GM12864 (cell line): ENCODE results near the gene PPP3CA.

ENCODE experiments used
- DNase-seq: peaks from one replicate; pipeline ENCODE4 v3.0.0-alpha.2; 2011; ENCODE audit warnings: low read depth
- H3K4me3 ChIP-seq: 2 replicates; pipeline ENCODE4 v1.5.1; 2011; ENCODE audit warnings: mild to moderate bottlenecking, low read depth, low read length, control low read depth
- CTCF ChIP-seq: IDR thresholded peaks from 2 replicates; pipeline ENCODE4 v1.5.1; 2011; ENCODE audit warnings: low read depth, mild to moderate bottlenecking, moderate library complexity, low read length, control low read depth, inconsistent platforms; ENCODE audit errors: missing control alignments

Gene PPP3CA

DNA sequence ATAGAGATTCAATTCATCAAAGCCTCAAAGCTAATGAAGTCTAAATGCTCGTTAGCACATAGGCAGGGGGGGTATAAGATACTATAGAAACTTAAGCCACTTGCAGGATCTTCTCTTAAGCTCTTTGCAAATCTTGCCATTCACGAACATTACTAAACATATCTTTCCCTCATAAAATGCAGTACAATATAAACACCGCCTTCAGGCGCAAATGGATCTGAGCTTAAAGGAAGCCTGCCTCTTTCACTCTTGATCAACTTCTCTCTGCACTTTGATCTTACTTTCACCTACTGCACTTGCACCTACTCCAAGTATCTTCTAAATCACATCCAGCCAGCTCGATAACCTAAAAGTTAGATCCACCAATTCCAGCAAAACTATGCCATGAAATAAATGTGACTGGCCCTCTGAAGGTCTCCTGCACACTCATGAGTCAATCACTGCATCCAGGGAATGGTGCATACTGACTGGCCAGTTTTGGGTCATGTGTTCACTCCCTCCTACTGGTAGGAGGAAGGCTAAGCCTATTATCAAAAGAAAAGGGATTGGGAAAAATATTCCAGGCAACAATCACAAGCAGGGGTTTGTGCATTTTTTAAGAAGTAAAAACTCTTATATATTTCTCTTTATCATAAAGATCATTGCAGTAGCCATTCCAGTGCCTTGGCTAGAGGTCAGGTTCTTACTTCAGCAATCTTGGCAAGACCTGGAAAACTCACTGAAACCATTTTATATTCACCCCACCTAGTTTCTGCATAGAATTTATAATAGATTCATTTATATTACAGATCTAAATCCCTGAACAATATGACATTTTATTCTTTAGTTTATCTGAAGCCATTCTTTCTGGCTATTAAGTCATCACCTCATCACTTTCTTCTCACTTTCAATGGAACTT is 222.0 kb downstream of the PPP3CA start:
- no peak for TF ChIP-seq CTCF
- H3K4me3 ChIP-seq: no peak overlapping the region
- no peak for DNase-seq

DNA sequence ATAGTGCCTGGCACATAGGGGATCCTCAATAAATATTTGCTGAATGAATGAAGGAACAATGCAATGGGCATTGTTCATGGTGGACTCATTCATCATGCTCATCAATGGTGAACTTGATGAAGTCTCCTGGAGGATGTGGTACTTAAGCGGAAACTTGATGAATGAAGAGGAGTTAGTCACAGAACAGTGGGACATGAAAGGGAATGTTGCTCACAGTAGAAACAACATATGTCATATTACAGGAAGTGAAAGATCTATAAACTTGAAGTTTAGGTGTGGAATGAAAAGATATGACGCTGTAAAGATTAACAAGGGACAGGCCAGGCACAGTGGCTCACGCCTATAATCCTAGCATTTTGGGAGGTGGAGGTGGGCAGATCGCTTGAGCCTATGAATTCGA is 224.1 kb downstream of the PPP3CA start:
- TF ChIP-seq CTCF: no peak
- H3K4me3 ChIP-seq: no peak overlapping the region
- no peak for DNase-seq

- no peak overlapping the region for H3K4me3 ChIP-seq
- no peak for TF ChIP-seq CTCF
- no peak for DNase-seq
Observed at GRCh38 chr4:101122019-101122418, 225.3 kb downstream of the PPP3CA start.

DNA sequence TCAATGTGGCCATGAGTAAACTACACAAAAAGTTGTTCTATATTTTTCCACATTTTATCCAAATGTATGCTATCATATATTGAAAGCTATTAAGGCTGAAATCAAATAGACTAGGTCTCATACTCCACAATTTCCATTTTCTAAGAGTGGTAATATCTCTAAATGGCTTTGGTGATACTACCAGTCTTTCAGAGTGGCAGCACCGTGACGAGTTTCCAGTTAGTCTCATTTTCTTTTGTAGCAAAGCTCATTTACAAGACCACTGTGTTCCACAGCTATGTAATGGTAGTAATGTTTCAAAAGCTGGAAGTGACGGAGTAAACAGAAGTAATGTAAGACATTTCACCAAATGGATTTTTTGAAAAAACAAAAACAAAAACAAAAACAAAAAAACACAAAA is 228.2 kb downstream of the PPP3CA start:
- no peak for TF ChIP-seq CTCF
- H3K4me3 ChIP-seq: no peak overlapping the region
- no peak for DNase-seq

DNA sequence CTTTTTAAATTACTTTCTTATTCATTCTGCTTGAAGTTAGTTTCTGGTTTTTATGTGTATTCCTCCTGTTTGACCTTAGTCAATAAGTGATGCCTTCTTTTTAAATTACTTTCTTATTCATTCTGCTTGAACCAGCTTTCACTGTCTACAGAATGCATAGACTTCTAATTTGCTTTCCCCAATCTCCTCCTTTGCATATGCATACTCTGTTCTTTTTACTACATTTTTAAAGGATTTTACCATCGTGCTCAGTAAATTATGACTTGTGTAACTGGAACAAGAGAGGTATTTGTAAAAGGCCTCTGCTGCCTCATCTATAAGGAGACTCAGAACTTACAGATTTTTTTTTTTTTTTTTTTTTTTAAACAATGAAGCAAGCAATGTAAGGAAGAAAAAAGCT is 228.7 kb downstream of the PPP3CA start:
- no peak for TF ChIP-seq CTCF
- no peak for DNase-seq
- no peak overlapping the region for H3K4me3 ChIP-seq

GRCh38 chr4:101115887-101116286 is 231.4 kb downstream of the PPP3CA start:
- no peak for TF ChIP-seq CTCF
- no peak for DNase-seq

GRCh38 chr4:101114936-101115372 is 232.4 kb downstream of the PPP3CA start:
- no peak for TF ChIP-seq CTCF
- H3K4me3 ChIP-seq: no peak overlapping the region
- no peak for DNase-seq

More at GRCh38 chr4:101115887-101116286, 231.4 kb downstream of the PPP3CA start:
- no peak overlapping the region for H3K4me3 ChIP-seq
